Measurements from ENCODE around the gene MOV10L1. TPM values are rescaled to one million over a fixed set of nuclear protein-coding genes. Genes with fewer than 3 reads are reported as not detected.

The MOV10L1 gene
- total RNA-seq, 1 donor from 2014 or later, result 0.12 TPM

GRCh38 chr22:50174382-50175190 is 84.8 kb downstream of the MOV10L1 start:
- TF ChIP-seq CTCF (conservative IDR thresholded peaks at IDR 0.05; ENCODE audit: low read depth, low read length), result no peak
- H3K4me3 ChIP-seq (ENCODE audit: low read depth, low read length), result no peak overlapping the region
- DNase-seq (ENCODE audit: low read depth), result no peak

- DNase-seq (ENCODE audit: low read depth), result no peak
- no peak overlapping the region for H3K4me3 ChIP-seq (ENCODE audit: low read depth, low read length)
- no peak for TF ChIP-seq CTCF (conservative IDR thresholded peaks at IDR 0.05; ENCODE audit: low read depth, low read length)
These were observed 85.3 kb downstream of the MOV10L1 start for GRCh38 chr22:50175191-50175461.

DNA sequence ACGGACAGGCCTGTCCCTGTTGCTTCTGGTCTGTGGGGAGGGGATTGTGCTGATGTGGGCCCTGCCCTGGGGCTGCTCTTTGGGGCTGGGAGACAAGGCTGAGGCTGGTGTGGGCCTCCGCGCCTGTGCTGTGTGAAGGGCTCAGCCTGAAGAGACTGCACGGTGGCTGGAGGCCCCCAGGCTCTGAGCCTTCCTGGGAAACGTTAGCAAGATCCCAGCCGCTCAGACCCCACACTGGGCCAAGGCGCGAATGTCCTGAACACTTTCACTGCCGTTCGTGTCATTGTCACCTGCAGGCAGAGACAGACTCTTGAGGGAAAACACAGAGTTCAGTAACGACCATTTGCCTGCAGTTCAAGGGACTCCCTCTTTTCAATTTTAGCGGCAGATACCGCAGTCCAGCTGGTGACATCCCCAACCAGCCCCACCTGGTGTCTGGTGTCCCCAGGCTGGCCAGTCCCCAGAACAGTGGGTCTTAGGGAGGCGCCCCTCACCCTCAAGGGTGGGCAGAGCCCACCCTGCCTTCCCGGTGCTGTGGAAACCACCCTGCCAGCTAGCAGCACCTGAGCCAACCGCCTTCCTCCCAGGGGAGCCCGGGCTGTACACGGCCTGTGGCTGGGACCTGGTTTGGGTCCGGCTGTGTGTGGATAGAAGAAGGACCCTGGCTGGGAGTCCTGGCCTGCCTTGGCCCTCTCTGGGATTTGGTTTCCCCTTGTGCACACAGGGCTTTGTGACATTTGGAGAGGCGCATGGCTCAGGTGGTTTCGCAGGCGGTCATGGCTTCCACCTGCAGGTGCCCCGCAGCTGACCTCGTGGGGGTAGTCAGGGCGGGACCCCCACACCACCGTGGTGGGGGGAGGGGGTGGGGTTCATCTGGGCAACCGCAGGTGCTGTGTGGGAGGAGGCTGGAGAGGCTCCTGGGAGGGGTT is 86.4 kb downstream of the MOV10L1 start:
- no peak for TF ChIP-seq CTCF (conservative IDR thresholded peaks at IDR 0.05; ENCODE audit: low read depth, low read length)
- H3K4me3 ChIP-seq (ENCODE audit: low read depth, low read length), result no peak overlapping the region
- no peak for DNase-seq (ENCODE audit: low read depth)

- H3K4me3 ChIP-seq (ENCODE audit: low read depth, low read length), result no peak overlapping the region
- TF ChIP-seq CTCF (conservative IDR thresholded peaks at IDR 0.05; ENCODE audit: low read depth, low read length), result no peak
- no peak for DNase-seq (ENCODE audit: low read depth)
These were observed 87.2 kb downstream of the MOV10L1 start for GRCh38 chr22:50176850-50177536.

GRCh38 chr22:50177537-50178470 is 88.0 kb downstream of the MOV10L1 start:
- DNase-seq (ENCODE audit: low read depth), result no peak
- no peak for TF ChIP-seq CTCF (conservative IDR thresholded peaks at IDR 0.05; ENCODE audit: low read depth, low read length)

GRCh38 chr22:50178471-50178864 is 88.7 kb downstream of the MOV10L1 start:
- H3K4me3 ChIP-seq (ENCODE audit: low read depth, low read length), result no peak overlapping the region
- no peak for TF ChIP-seq CTCF (conservative IDR thresholded peaks at IDR 0.05; ENCODE audit: low read depth, low read length)
- DNase-seq (ENCODE audit: low read depth), result no peak

More at GRCh38 chr22:50177537-50178470, 88.0 kb downstream of the MOV10L1 start:
- H3K4me3 ChIP-seq (ENCODE audit: low read depth, low read length), result no peak overlapping the region

Data from epithelial cell of proximal tubule (primary cell).